ENCODE measurements around the gene KRTAP12-1.

Gene KRTAP12-1

DNA sequence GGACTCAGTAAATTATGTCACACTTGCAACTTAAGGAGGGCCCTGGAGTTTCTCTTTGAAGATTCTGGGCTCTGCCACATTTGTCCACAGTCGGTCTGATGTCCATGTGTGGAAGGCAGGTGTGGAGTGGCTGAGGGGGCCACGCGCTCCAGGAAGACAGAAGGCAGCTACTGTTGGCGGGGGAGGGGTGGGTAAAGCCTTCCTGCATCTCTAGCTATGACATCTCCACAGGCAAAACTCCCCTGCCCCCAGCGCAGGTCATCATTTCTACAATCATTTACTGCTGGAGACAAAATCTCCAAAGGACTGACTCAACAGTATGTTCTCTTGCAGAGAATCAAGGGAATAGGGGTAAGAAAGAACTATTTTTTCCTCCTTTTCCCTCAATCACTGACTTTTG, 40.8 kb upstream of the KRTAP12-1 start:
- no peaks in the 10 kb centered on the region for H3K36me3 ChIP-seq
- DNase-seq: no peak
- no peaks in the 10 kb centered on the region for H3K4me1 ChIP-seq
- H3K9me3 ChIP-seq: no peaks in the 10 kb centered on the region
- TF ChIP-seq, protein P1, sequence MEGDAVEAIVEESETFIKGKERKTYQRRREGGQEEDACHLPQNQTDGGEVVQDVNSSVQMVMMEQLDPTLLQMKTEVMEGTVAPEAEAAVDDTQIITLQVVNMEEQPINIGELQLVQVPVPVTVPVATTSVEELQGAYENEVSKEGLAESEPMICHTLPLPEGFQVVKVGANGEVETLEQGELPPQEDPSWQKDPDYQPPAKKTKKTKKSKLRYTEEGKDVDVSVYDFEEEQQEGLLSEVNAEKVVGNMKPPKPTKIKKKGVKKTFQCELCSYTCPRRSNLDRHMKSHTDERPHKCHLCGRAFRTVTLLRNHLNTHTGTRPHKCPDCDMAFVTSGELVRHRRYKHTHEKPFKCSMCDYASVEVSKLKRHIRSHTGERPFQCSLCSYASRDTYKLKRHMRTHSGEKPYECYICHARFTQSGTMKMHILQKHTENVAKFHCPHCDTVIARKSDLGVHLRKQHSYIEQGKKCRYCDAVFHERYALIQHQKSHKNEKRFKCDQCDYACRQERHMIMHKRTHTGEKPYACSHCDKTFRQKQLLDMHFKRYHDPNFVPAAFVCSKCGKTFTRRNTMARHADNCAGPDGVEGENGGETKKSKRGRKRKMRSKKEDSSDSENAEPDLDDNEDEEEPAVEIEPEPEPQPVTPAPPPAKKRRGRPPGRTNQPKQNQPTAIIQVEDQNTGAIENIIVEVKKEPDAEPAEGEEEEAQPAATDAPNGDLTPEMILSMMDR (IDR thresholded peaks at IDR 0.05; ENCODE audit: low read depth, low read length): no peak
- no peak overlapping the region for H3K4me3 ChIP-seq (ENCODE audit: low read depth, low read length)
- H3K27me3 ChIP-seq: peaks cover 64% of the 10 kb centered on the region

DNA sequence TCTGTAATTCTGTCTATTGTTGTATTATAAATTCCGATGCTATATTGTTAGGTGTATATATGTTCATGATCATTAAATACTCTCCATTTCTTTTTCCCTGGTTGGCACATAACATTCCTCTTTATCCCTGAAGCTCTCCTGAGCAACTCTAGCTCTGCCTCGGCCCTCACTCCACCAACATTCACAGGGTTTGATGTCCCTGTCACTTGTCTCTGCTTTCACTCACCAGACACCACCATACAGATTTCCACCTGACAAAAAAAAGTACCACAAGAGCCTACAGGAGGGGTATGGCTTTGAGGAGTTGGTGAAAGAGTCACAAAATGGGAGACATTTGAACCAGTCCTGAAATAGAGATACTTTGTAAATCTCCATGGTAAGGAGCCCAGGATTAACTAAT, 38.2 kb upstream of the KRTAP12-1 start:
- no peak overlapping the region for H3K4me3 ChIP-seq (ENCODE audit: low read depth, low read length)
- no peak for DNase-seq
- H3K9me3 ChIP-seq: no peaks in the 10 kb centered on the region
- TF ChIP-seq, protein P1 (IDR thresholded peaks at IDR 0.05; ENCODE audit: low read depth, low read length): no peak
- peaks cover 57% of the 10 kb centered on the region for H3K27me3 ChIP-seq
- no peaks in the 10 kb centered on the region for H3K36me3 ChIP-seq
- no peaks in the 10 kb centered on the region for H3K4me1 ChIP-seq

DNA sequence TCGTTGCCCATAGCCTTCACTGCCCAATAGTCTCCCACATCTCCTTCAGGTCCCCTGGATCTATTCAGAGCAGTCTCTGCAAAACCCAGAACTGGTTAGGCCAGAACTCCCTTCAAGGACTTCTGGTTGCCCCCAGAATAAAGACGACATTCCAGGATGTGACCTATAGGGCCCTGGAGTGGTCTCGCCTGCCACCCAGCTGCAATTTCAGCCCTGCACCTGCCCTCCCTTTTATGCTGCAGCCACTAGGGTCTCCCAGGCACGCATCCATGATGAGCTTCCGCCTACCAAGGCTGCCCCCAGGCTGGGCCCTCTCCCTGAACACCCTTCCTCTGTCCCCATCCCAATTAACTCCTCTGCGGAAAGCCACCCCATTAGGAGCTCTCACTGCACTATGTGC, 36.6 kb upstream of the KRTAP12-1 start:
- H3K4me1 ChIP-seq: no peaks in the 10 kb centered on the region
- H3K4me3 ChIP-seq (ENCODE audit: low read depth, low read length): no peak overlapping the region
- no peak for DNase-seq
- H3K9me3 ChIP-seq: no peaks in the 10 kb centered on the region
- H3K36me3 ChIP-seq: no peaks in the 10 kb centered on the region
- TF ChIP-seq, protein P1 (IDR thresholded peaks at IDR 0.05; ENCODE audit: low read depth, low read length): no peak
- H3K27me3 ChIP-seq: peaks cover 55% of the 10 kb centered on the region

- no peaks in the 10 kb centered on the region for H3K9me3 ChIP-seq
- H3K36me3 ChIP-seq: no peaks in the 10 kb centered on the region
- H3K4me1 ChIP-seq: no peaks in the 10 kb centered on the region
- no peak for DNase-seq
- H3K27me3 ChIP-seq: peaks cover 55% of the 10 kb centered on the region
- TF ChIP-seq, protein P1 (IDR thresholded peaks at IDR 0.05; ENCODE audit: low read depth, low read length): no peak
- no peak overlapping the region for H3K4me3 ChIP-seq (ENCODE audit: low read depth, low read length)
Observed at GRCh38 chr21:44718093-44718492, 36.1 kb upstream of the KRTAP12-1 start.

GRCh38 chr21:44716984-44717383, 35.0 kb upstream of the KRTAP12-1 start:
- DNase-seq: no peak
- TF ChIP-seq, protein P1 (IDR thresholded peaks at IDR 0.05; ENCODE audit: low read depth, low read length): no peak
- H3K4me3 ChIP-seq (ENCODE audit: low read depth, low read length): no peak overlapping the region
- no peaks in the 10 kb centered on the region for H3K4me1 ChIP-seq
- peaks cover 59% of the 10 kb centered on the region for H3K27me3 ChIP-seq
- H3K9me3 ChIP-seq: no peaks in the 10 kb centered on the region
- H3K36me3 ChIP-seq: no peaks in the 10 kb centered on the region

- Histone ChIP-seq H3K27me3 (peaks cover 70% of the 10 kb centered on the region), H3K36me3 (no peaks in the 10 kb centered on the region), H3K9me3 (no peaks in the 10 kb centered on the region), H3K4me1 (no peaks in the 10 kb centered on the region), H3K4me3 (ENCODE audit: low read depth, low read length) (no peak overlapping the region)
- TF ChIP-seq, protein P1 (IDR thresholded peaks at IDR 0.05; ENCODE audit: low read depth, low read length): no peak
- DNase-seq: no peak
Observed at GRCh38 chr21:44714905-44715304, 32.9 kb upstream of the KRTAP12-1 start.

Measured in BE2C (cell line).